Prostate gland (tissue), 2 donors: ENCODE data around the gene CPLX1. TPM values are rescaled to one million over a fixed set of nuclear protein-coding genes. Genes with fewer than 3 reads are reported as not detected.

ENCODE experiments used
- DNase-seq: peaks from one replicate; pipeline ENCODE4 v3.0.0-alpha.2; 2019; ENCODE audit warnings: low spot score
- H3K27ac ChIP-seq, 2 donors: fragments of 200-600 bp; sonication (generic); 2 replicates each; pipeline ENCODE4 v1.5.1; 2017 to 2019
- H3K27me3 ChIP-seq: fragments of 200-600 bp; sonication (generic); replicated peaks from 2 replicates; pipeline ENCODE4 v1.5.1; 2019; ENCODE audit not compliant: insufficient read depth
- H3K36me3 ChIP-seq, 2 donors: fragments of 200-600 bp; sonication (generic); 1 replicate in 1 of 2; 2 replicates in 1 of 2; pipeline versions ENCODE4 v1.5.1 to v1.8.1; 2017 to 2019
- H3K4me1 ChIP-seq: fragments of 200-600 bp; sonication (generic); replicated peaks from 2 replicates; pipeline ENCODE4 v1.5.1; 2019
- H3K4me3 ChIP-seq, 2 donors: fragments of 200-600 bp; sonication (generic); 2 replicates each; pipeline ENCODE4 v1.5.1; 2017 to 2019
- H3K9me3 ChIP-seq: fragments of 200-600 bp; sonication (generic); 2 replicates; pipeline ENCODE4 v1.5.1; 2017
- POLR2A ChIP-seq: fragments of 450-650 bp; IDR thresholded peaks from one replicate; pipeline ENCODE4 v1.6.1; 2016; ENCODE audit warnings: antibody characterized with exemption, mild to moderate bottlenecking
- POLR2AphosphoS5 ChIP-seq: sonication (generic); formaldehyde crosslinking; IDR thresholded peaks from one replicate; pipeline ENCODE4 v1.6.1; 2017; ENCODE audit warnings: antibody characterized with exemption
- WGBS: methylation state at CpG from one replicate; pipeline ENCODE4 v1.1.5; 2018; 5-methylcytosine and 5-hydroxymethylcytosine counted together
- intact Hi-C: fragments of 100-400 bp; cut with DNase I; formaldehyde crosslinking; loops from one replicate; pipeline ENCODE4 v1.14.2; 2022
- total RNA-seq, 2 donors: library from RNA; depleted of rRNA; stranded (reverse); fragments of >200 nt; gene quantifications; one replicate each; pipeline ENCODE4 v1.1.0, GENCODE V29; 2016
- TF ChIP-seq, protein P1 (sequence below), 4 experiments: fragments of 200-600 bp in 2 of 4; fragments of 450-650 bp in 2 of 4; sonication (generic) in 2 of 4; IDR thresholded peaks; 1 replicate in 3 of 4; 2 replicates in 1 of 4; pipeline ENCODE4 v1.5.1; 2016 to 2019; ENCODE audit warnings: antibody characterized with exemption in 4 of 4, mild to moderate bottlenecking in 2 of 4, moderate library complexity in 2 of 4

The CPLX1 gene
- total RNA-seq, 2 donors from 2014 or later = 2.5 to 4.4 TPM

DNA sequence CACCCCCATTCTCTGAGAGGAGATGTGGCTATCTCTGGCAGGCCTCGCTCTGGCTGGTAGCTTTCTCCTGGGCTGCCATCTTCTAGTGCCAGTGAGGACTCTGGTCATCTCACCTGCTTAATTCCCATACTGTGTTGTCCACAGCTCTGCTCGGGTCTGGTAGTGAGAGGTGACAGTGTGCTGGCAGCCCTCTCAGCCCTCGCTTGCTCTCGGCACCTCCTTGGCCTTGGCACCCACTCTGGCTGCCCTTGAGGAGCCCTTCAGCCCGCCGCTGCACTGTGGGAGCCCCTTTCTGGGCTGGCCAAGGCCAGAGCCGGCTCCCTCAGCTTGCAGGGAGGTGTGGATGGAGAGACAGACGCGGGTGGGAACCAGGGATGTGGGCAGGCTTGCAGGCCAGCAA, 52.7 kb downstream of the CPLX1 start:
- no peak overlapping the region for H3K27ac ChIP-seq
- no peak for DNase-seq
- no peak overlapping the region for H3K4me3 ChIP-seq
- H3K27me3 ChIP-seq = no peaks in the 10 kb centered on the region
- intact Hi-C loops = no loop called here
- H3K36me3 ChIP-seq = peaks cover 0 to 13% of the 10 kb centered on the region in 2 donors
- 78% methylated on average over 9 of the region's 9 CpGs for WGBS
- no peaks in the 10 kb centered on the region for H3K9me3 ChIP-seq
- TF ChIP-seq POLR2A (no peak), POLR2AphosphoS5 (no peak)
- TF ChIP-seq, protein P1, sequence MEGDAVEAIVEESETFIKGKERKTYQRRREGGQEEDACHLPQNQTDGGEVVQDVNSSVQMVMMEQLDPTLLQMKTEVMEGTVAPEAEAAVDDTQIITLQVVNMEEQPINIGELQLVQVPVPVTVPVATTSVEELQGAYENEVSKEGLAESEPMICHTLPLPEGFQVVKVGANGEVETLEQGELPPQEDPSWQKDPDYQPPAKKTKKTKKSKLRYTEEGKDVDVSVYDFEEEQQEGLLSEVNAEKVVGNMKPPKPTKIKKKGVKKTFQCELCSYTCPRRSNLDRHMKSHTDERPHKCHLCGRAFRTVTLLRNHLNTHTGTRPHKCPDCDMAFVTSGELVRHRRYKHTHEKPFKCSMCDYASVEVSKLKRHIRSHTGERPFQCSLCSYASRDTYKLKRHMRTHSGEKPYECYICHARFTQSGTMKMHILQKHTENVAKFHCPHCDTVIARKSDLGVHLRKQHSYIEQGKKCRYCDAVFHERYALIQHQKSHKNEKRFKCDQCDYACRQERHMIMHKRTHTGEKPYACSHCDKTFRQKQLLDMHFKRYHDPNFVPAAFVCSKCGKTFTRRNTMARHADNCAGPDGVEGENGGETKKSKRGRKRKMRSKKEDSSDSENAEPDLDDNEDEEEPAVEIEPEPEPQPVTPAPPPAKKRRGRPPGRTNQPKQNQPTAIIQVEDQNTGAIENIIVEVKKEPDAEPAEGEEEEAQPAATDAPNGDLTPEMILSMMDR (IDR thresholded peaks at IDR 0.05) = no peak
- H3K4me1 ChIP-seq = no peaks in the 10 kb centered on the region

DNA sequence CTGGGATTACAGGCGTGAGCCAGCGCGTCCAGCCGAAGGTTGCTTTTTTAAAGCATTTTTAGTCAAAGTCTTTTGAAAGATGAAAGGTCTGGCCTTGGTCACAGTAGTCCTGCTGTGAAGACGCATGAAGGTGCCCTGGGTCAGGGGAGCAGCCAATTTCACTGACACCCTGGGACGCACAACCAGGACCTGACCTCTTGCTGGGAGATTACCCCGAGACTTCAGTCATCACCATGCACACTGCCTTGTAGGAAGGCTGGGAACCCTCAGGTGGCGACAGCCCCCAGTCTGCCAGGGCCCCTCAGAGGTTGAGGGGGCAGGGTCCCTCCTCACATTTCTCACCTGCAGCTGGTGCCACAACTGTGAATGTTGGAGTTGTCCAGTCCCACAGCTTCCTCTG, 53.2 kb downstream of the CPLX1 start:
- peaks cover 0 to 13% of the 10 kb centered on the region in 2 donors for H3K36me3 ChIP-seq
- no peak overlapping the region for H3K4me3 ChIP-seq
- H3K27me3 ChIP-seq = no peaks in the 10 kb centered on the region
- no peaks in the 10 kb centered on the region for H3K4me1 ChIP-seq
- no peaks in the 10 kb centered on the region for H3K9me3 ChIP-seq
- no peak overlapping the region for H3K27ac ChIP-seq
- DNase-seq = no peak
- 79% methylated on average over 8 of the region's 8 CpGs for WGBS
- TF ChIP-seq POLR2AphosphoS5 (no peak), POLR2A (no peak)
- TF ChIP-seq, protein P1 (IDR thresholded peaks at IDR 0.05) = no peak
- intact Hi-C loops = no loop called here

DNA sequence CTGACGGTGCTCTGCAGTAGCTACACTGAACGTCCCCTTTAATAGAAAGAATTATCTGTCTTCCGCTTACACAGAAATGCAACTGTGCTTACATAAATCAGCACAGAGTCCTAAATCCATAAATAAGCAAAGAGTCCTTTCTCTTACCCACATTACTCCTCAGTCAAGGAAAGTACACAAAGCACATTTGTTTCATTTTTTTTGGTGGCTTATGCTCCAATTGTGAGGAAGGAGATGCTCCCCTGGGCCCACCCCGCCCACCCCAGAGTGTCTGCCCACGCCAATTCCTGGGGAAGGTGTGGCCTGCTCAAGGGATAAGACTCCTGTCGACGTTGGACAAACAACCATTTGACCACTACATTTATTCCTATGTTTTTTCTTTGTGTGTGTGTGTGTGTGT, 53.8 kb downstream of the CPLX1 start:
- Histone ChIP-seq H3K27me3 (no peaks in the 10 kb centered on the region), H3K9me3 (no peaks in the 10 kb centered on the region), H3K27ac (no peak overlapping the region), H3K4me3 (no peak overlapping the region), H3K36me3 (peaks cover 0 to 13% of the 10 kb centered on the region in 2 donors), H3K4me1 (no peaks in the 10 kb centered on the region)
- intact Hi-C loops = no loop called here
- TF ChIP-seq, protein P1 (IDR thresholded peaks at IDR 0.05) = no peak
- TF ChIP-seq POLR2AphosphoS5 (no peak), POLR2A (no peak)
- no peak for DNase-seq
- 29% methylated on average over 7 of the region's 7 CpGs for WGBS

DNA sequence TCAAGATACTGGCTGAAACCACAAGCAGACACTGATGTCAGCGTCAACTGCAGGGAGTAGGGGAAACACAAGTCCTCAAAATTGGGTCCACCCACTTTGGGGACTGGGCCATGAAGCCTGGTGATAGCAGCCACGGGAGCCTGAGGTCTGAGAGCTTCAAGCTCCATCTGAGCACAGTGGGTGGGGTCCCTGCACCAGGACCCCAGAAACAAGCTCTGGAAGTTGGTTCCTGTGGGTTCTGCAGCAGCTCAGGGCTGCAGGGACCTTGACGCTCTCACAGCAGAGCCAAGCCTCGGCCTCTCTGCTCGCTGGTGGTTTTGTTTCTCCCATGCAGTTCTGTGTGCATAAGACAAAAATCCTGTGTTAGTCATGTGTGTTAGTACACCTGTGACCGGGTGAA, 54.5 kb downstream of the CPLX1 start:
- H3K27ac ChIP-seq = no peak overlapping the region
- H3K4me3 ChIP-seq = no peak overlapping the region
- no peaks in the 10 kb centered on the region for H3K9me3 ChIP-seq
- peaks cover 0 to 13% of the 10 kb centered on the region in 2 donors for H3K36me3 ChIP-seq
- intact Hi-C loops = no loop called here
- no peaks in the 10 kb centered on the region for H3K27me3 ChIP-seq
- 60% methylated on average over 6 of the region's 6 CpGs for WGBS
- no peak for DNase-seq
- TF ChIP-seq POLR2A (no peak), POLR2AphosphoS5 (no peak)
- TF ChIP-seq, protein P1 (IDR thresholded peaks at IDR 0.05) = no peak
- no peaks in the 10 kb centered on the region for H3K4me1 ChIP-seq

DNA sequence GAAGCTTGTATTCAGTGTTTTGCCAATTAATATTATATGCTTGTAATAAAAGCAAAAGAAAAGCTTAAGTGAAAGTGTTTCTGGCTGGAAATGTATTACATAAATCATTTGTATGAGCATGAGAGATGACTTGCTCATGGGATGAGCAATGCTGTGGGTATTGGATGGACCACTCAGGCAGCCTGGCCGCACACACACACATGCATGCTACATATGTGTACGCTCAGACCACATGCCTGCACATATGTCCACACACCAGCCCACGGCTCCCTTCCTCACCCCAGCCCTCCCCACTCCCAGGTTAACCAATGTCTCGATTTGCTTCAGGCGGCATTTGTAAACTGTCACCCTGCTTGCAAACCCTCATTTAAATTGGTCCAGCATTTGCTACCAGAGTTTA, 55.9 kb downstream of the CPLX1 start:
- Histone ChIP-seq H3K27ac (no peak overlapping the region), H3K9me3 (no peaks in the 10 kb centered on the region), H3K36me3 (no peaks in the 10 kb centered on the region), H3K27me3 (no peaks in the 10 kb centered on the region), H3K4me3 (no peak overlapping the region), H3K4me1 (no peaks in the 10 kb centered on the region)
- intact Hi-C loops = no loop called here
- TF ChIP-seq POLR2A (no peak), POLR2AphosphoS5 (no peak)
- TF ChIP-seq, protein P1 (IDR thresholded peaks at IDR 0.05) = no peak
- DNase-seq = no peak
- WGBS = 90% methylated on average over 5 of the region's 5 CpGs
